Stomach (tissue), 9 donors: Measurements from ENCODE around the gene OMA1. TPM values are rescaled to one million over a fixed set of nuclear protein-coding genes. Genes with fewer than 3 reads are reported as not detected.

Source experiments
- DNase-seq, 2 donors: peaks; one replicate each; pipeline versions ENCODE4 v3.0.0 to v3.0.0-alpha.2; 2013 to 2019
- H3K27ac ChIP-seq, 5 donors: fragments of 200-600 bp in 4 of 5; sonication (generic) in 4 of 5; one replicate each; pipeline ENCODE4 v1.5.1; 2013 to 2019; ENCODE audit warnings: mild to moderate bottlenecking in 1 of 5, moderate library complexity in 1 of 5
- H3K27me3 ChIP-seq, 3 donors: fragments of 200-600 bp; sonication (generic); one replicate each; pipeline ENCODE4 v1.5.1; 2017 to 2019; ENCODE audit warnings: mixed run types in 1 of 3
- H3K36me3 ChIP-seq, 4 donors: fragments of 200-600 bp; sonication (generic); 1 replicate in 3 of 4; 2 replicates in 1 of 4; pipeline ENCODE4 v1.5.1; 2016 to 2019
- H3K4me1 ChIP-seq, 4 donors: fragments of 200-600 bp; sonication (generic); one replicate each; pipeline ENCODE4 v1.5.1; 2016 to 2019
- H3K4me3 ChIP-seq, 4 donors: fragments of 200-600 bp; sonication (generic) in 3 of 4; one replicate each; pipeline ENCODE4 v1.5.1; 2016 to 2019; ENCODE audit warnings: mild to moderate bottlenecking in 1 of 4
- H3K9me3 ChIP-seq, 4 donors: fragments of 200-600 bp; sonication (generic); one replicate each; pipeline ENCODE4 v1.5.1; 2016 to 2019
- EP300 ChIP-seq: sonication (generic); formaldehyde crosslinking; IDR thresholded peaks from one replicate; pipeline ENCODE4 v1.6.1; 2017; ENCODE audit warnings: antibody characterized with exemption
- POLR2A ChIP-seq, 4 donors: fragments of 450-650 bp; IDR thresholded peaks; one replicate each; pipeline ENCODE4 v1.6.1; 2016; ENCODE audit warnings: antibody characterized with exemption in 4 of 4, control low read depth in 2 of 4, mild to moderate bottlenecking in 1 of 4, moderate library complexity in 1 of 4
- POLR2AphosphoS5 ChIP-seq, 3 donors: sonication (generic); formaldehyde crosslinking; IDR thresholded peaks; one replicate each; pipeline ENCODE4 v1.6.1; 2016; ENCODE audit warnings: antibody characterized with exemption in 3 of 3
- WGBS, 5 donors: extraction: QIAGEN DNeasy Blood & Tissue Kit in 3 of 5; methylation state at CpG; one replicate each; pipeline versions ENCODE4 v1.1.5 to v1.1.7; 2013 to 2018; 5-methylcytosine and 5-hydroxymethylcytosine counted together
- intact Hi-C: fragments of 100-400 bp; cut with DNase I; formaldehyde crosslinking; loops from one replicate; pipeline ENCODE4 v1.15.1; 2023; ENCODE audit warnings: low total_unique reads
- polyA plus RNA-seq, 3 donors: library from polyadenylated mRNA; stranded (reverse); fragments of 200-250 nt; gene quantifications; one replicate each; pipeline ENCODE4 v1.2.3, GENCODE V29; 2013
- total RNA-seq, 5 donors: library from RNA; depleted of rRNA; stranded (reverse); fragments of >200 nt; gene quantifications; one replicate each; pipeline versions ENCODE4 v1.1.0 to v1.2.3, GENCODE V29; 2014 to 2016
- TF ChIP-seq, protein P1 (sequence below), 7 experiments: fragments of 450-650 bp in 4 of 7; fragments of 200-600 bp in 3 of 7; sonication (generic) in 3 of 7; IDR thresholded peaks; one replicate each; pipeline ENCODE4 v1.5.1; 2016 to 2019; ENCODE audit warnings: antibody characterized with exemption in 7 of 7, control low read depth in 2 of 7, mild to moderate bottlenecking in 1 of 7
- donor health status: healthy with polysubstance abuse.
- donor health status: Bipolar disorder and iron deficiency.
- donor health status: healthy.

OMA1 gene
- total and polyA plus RNA-seq, 8 donors = 5.8 to 55.8 (median 19.7) TPM

DNA sequence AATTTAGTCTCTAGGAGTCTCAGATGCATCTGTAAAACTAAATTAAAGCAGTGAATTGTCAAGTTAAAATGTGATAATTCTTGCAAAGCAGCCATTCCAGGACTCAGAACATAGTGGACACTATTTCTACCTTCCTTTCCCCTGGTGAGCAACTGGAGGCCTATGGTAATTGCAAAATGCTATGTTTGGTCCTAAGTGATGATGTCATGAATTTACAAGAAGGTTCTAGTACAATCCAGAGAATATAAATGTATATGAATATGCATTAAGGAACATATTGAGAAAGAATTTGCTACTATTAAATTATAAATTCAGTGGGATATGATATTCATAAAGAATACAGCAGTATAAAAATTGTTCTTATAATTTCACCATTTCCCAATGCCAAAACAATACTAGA, 32.6 kb downstream of the OMA1 start:
- peaks cover 0 to 9% (median 2%) of the 10 kb centered on the region in 4 donors for H3K9me3 ChIP-seq
- H3K36me3 ChIP-seq = peaks cover 5 to 50% (median 36%) of the 10 kb centered on the region in 4 donors
- no peak overlapping the region for H3K27ac ChIP-seq
- DNase-seq = no peak
- H3K4me3 ChIP-seq = no peak overlapping the region
- TF ChIP-seq POLR2AphosphoS5 (IDR thresholded peaks at IDR 0.05) = no peak
- TF ChIP-seq POLR2A (IDR thresholded peaks at IDR 0.05) = no peak
- TF ChIP-seq, protein P1, sequence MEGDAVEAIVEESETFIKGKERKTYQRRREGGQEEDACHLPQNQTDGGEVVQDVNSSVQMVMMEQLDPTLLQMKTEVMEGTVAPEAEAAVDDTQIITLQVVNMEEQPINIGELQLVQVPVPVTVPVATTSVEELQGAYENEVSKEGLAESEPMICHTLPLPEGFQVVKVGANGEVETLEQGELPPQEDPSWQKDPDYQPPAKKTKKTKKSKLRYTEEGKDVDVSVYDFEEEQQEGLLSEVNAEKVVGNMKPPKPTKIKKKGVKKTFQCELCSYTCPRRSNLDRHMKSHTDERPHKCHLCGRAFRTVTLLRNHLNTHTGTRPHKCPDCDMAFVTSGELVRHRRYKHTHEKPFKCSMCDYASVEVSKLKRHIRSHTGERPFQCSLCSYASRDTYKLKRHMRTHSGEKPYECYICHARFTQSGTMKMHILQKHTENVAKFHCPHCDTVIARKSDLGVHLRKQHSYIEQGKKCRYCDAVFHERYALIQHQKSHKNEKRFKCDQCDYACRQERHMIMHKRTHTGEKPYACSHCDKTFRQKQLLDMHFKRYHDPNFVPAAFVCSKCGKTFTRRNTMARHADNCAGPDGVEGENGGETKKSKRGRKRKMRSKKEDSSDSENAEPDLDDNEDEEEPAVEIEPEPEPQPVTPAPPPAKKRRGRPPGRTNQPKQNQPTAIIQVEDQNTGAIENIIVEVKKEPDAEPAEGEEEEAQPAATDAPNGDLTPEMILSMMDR (IDR thresholded peaks at IDR 0.05) = no peak
- no peak for TF ChIP-seq EP300
- H3K4me1 ChIP-seq = peaks cover 0 to 6% (median 0%) of the 10 kb centered on the region in 4 donors
- intact Hi-C loops = loop anchor here (10.0 kb wide), 1 partner anchor 141 kb away; no protein-coding TSS in a partner anchor
- no peaks in the 10 kb centered on the region for H3K27me3 ChIP-seq

DNA sequence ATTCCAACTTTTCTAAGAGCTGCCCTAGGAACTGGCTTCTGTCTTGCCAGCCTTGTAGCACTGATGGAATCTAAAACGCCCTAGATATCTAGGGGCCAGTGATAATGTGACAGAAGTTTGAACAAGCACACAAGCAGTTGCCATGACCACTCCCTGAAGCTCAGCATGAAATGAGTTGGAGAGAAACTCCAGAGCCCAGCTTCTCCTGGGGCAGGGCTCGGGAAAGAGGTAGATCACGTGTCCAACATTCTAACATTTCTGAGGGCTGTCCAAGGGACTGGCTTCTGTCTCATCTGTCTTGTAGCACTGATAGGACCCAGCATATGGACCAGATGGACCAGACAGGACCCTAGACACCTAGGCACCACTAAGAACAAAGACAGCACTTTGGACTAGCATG, 37.9 kb downstream of the OMA1 start:
- H3K4me1 ChIP-seq = no peaks in the 10 kb centered on the region
- peaks cover 5 to 74% (median 55%) of the 10 kb centered on the region in 4 donors for H3K36me3 ChIP-seq
- no peak overlapping the region for H3K27ac ChIP-seq
- intact Hi-C loops = no loop called here
- H3K9me3 ChIP-seq = peaks cover 0 to 9% (median 2%) of the 10 kb centered on the region in 4 donors
- 59 to 83% (median 71%) methylated on average over 3 of the region's 3 CpGs for WGBS, 5 donors
- DNase-seq = no peak
- TF ChIP-seq POLR2AphosphoS5 (IDR thresholded peaks at IDR 0.05) (no peak), POLR2A (IDR thresholded peaks at IDR 0.05) (no peak), EP300 (no peak)
- TF ChIP-seq, protein P1 (IDR thresholded peaks at IDR 0.05) = no peak
- H3K27me3 ChIP-seq = no peaks in the 10 kb centered on the region
- H3K4me3 ChIP-seq = no peak overlapping the region

DNA sequence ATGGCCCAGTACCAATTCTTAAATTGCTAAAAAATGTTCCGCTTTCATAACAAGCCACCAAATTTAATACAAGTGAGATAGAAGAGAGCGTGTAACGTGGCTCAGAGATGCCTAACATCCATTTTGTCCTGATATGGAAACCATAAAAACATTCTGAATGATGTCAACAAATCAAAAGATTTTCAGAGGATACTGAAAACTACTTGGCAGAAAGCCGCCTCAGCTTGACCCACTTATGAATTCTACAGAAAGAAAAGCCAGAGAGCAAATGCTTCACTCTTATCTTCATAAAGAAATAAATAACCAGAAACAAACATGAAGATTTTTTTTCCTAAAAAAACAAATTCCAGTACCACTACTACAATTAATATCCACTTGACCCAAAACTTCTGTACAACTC, 41.2 kb downstream of the OMA1 start:
- intact Hi-C loops = no loop called here
- DNase-seq = no peak
- H3K36me3 ChIP-seq = peaks cover 0 to 68% (median 43%) of the 10 kb centered on the region in 4 donors
- 84 to 99% (median 94%) methylated on average over 4 of the region's 4 CpGs for WGBS, 5 donors
- H3K27me3 ChIP-seq = no peaks in the 10 kb centered on the region
- H3K4me1 ChIP-seq = no peaks in the 10 kb centered on the region
- H3K4me3 ChIP-seq = no peak overlapping the region
- no peak overlapping the region for H3K27ac ChIP-seq
- TF ChIP-seq, protein P1 (IDR thresholded peaks at IDR 0.05) = no peak
- TF ChIP-seq POLR2AphosphoS5 (IDR thresholded peaks at IDR 0.05) = no peak
- TF ChIP-seq POLR2A (IDR thresholded peaks at IDR 0.05) = no peak
- no peak for TF ChIP-seq EP300
- H3K9me3 ChIP-seq = no peaks in the 10 kb centered on the region

DNA sequence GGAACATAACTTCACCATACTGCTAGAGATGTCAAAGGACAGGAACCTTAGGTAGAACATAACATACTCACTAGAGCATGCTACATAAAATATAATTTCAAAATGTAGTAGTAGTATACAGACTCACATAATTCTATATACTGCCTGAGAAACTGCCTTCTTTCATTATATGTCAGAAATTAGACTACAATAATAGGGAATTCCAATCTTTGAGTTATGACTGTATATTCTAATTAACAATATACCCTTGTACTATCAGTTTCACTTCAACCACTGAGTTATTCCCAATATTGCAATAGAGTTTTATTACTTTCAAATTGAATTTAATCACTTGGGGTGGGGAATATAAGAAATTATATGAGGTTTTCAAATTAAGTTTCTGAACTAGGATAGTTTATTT, 44.0 kb downstream of the OMA1 start:
- no peaks in the 10 kb centered on the region for H3K9me3 ChIP-seq
- H3K36me3 ChIP-seq = peaks cover 0 to 46% (median 35%) of the 10 kb centered on the region in 4 donors
- intact Hi-C loops = no loop called here
- no peak overlapping the region for H3K4me3 ChIP-seq
- no peak for TF ChIP-seq POLR2A (IDR thresholded peaks at IDR 0.05)
- TF ChIP-seq, protein P1 (IDR thresholded peaks at IDR 0.05) = no peak
- TF ChIP-seq EP300 = no peak
- no peak for TF ChIP-seq POLR2AphosphoS5 (IDR thresholded peaks at IDR 0.05)
- DNase-seq = no peak
- H3K27me3 ChIP-seq = no peaks in the 10 kb centered on the region
- no peaks in the 10 kb centered on the region for H3K4me1 ChIP-seq
- no peak overlapping the region for H3K27ac ChIP-seq
